HG03442 (cell line): ENCODE results near the gene N4BP3.
A peak's percentile ranks its signal among the peaks of the same experiment; 100 is the strongest.
"Not testable (repeated sequence)": the region's sequence is repeated elsewhere in the genome, so short reads cannot be mapped to it uniquely, and the experiment has no call there.

Experiments used
- ATAC-seq: cut with Tn5 transposase; IDR thresholded peaks from one replicate; pipeline ENCODE4 v1.9.1; 2021; ENCODE audit warnings: mild to moderate bottlenecking, moderate library complexity; ENCODE audit not compliant: unreplicated experiment

N4BP3 gene

GRCh38 chr5:178113141-178113787 lies at the start of gene N4BP3:
TSS of gene N4BP3 (plus strand) at chr5:178113532. CDS start at chr5:178119584, 6,052 bp downstream.
- ATAC-seq: peak; percentile 47

- no peak for ATAC-seq
Observed at GRCh38 chr5:178067755-178068154, 45.6 kb upstream of the N4BP3 start.

GRCh38 chr5:178068293-178068692 lies 45.0 kb upstream of the N4BP3 start:
- ATAC-seq: no peak

- ATAC-seq: no peak
Observed at GRCh38 chr5:178069909-178070308, 43.4 kb upstream of the N4BP3 start.

GRCh38 chr5:178071108-178071507 lies 42.2 kb upstream of the N4BP3 start:
- ATAC-seq: no peak

- ATAC-seq: no peak
Observed at GRCh38 chr5:178072749-178073148, 40.6 kb upstream of the N4BP3 start.

GRCh38 chr5:178074266-178074952 lies 38.9 kb upstream of the N4BP3 start:
- ATAC-seq: no peak

- ATAC-seq: not testable (repeated sequence)
Observed at GRCh38 chr5:178076965-178077364, 36.4 kb upstream of the N4BP3 start.

GRCh38 chr5:178077751-178078150 lies 35.6 kb upstream of the N4BP3 start:
- ATAC-seq: no peak

- ATAC-seq: no peak
Observed at GRCh38 chr5:178078197-178079010, 34.9 kb upstream of the N4BP3 start.

GRCh38 chr5:178080056-178080455 lies 33.3 kb upstream of the N4BP3 start:
- no peak for ATAC-seq

- ATAC-seq: no peak
Observed at GRCh38 chr5:178080618-178081410, 32.5 kb upstream of the N4BP3 start.

GRCh38 chr5:178081571-178082243 lies 31.6 kb upstream of the N4BP3 start:
- ATAC-seq: no peak

GRCh38 chr5:178083922-178084321 lies 29.4 kb upstream of the N4BP3 start:
- no peak for ATAC-seq

- no peak for ATAC-seq
Observed at GRCh38 chr5:178085316-178085715, 28.0 kb upstream of the N4BP3 start.

GRCh38 chr5:178086266-178086665 lies 27.1 kb upstream of the N4BP3 start:
- ATAC-seq: no peak

- ATAC-seq: not testable (repeated sequence)
Observed at GRCh38 chr5:178087199-178087598, 26.1 kb upstream of the N4BP3 start.

- ATAC-seq: no peak
Observed at GRCh38 chr5:178090856-178091255, 22.5 kb upstream of the N4BP3 start.

GRCh38 chr5:178093134-178093533 lies 20.2 kb upstream of the N4BP3 start:
- no peak for ATAC-seq

GRCh38 chr5:178094345-178094744 lies 19.0 kb upstream of the N4BP3 start:
- no peak for ATAC-seq
